SK-N-SH treated with all-trans-retinoic acid at 6 μM for 48 hours (cell line): Measurements from ENCODE around the gene CLTCL1.

ENCODE experiments used
- ATAC-seq: fragments of 200-7000 bp; cut with Tn5 transposase; 3 replicates; pipeline ENCODE4 v1.9.1; 2020; ENCODE audit warnings: mild to moderate bottlenecking, moderate library complexity
- ARNTL ChIP-seq: fragments of 450-650 bp; formaldehyde crosslinking; IDR thresholded peaks from 2 replicates; pipeline ENCODE4 v1.5.0; 2020; ENCODE audit warnings: low read depth, mild to moderate bottlenecking, moderate library complexity, borderline replicate concordance
- BACH2 ChIP-seq: fragments of 250-450 bp; sonication (Bioruptor Pico); IDR thresholded peaks from 2 replicates; pipeline ENCODE4 v1.9.0; 2021; ENCODE audit warnings: mild to moderate bottlenecking, borderline replicate concordance
- CSDC2 ChIP-seq: fragments of 250-450 bp; sonication (Bioruptor Pico); IDR thresholded peaks from 2 replicates; pipeline ENCODE4 v1.5.0; 2020; ENCODE audit warnings: mild to moderate bottlenecking, moderate library complexity
- ESRRG ChIP-seq: fragments of 250-450 bp; sonication (Bioruptor Pico); IDR thresholded peaks from 2 replicates; pipeline ENCODE4 v1.6.1; 2021; ENCODE audit warnings: mild to moderate bottlenecking
- GLIS3 ChIP-seq: fragments of 250-450 bp; sonication (Bioruptor Pico); IDR thresholded peaks from 2 replicates; pipeline ENCODE4 v1.5.0; 2020; ENCODE audit warnings: mild to moderate bottlenecking, moderate library complexity
- OSR1 ChIP-seq: fragments of 250-450 bp; sonication (Bioruptor Pico); IDR thresholded peaks from 2 replicates; pipeline ENCODE4 v1.8.0; 2022; ENCODE audit warnings: moderate library complexity, mild to moderate bottlenecking, inconsistent platforms
- PPARA ChIP-seq: fragments of 250-450 bp; sonication (Bioruptor Pico); IDR thresholded peaks from 2 replicates; pipeline ENCODE4 v1.5.0; 2020; ENCODE audit warnings: mild to moderate bottlenecking, borderline replicate concordance
- RARB ChIP-seq: fragments of 250-450 bp; sonication (Bioruptor Pico); IDR thresholded peaks from 2 replicates; pipeline ENCODE4 v1.8.0; 2021; ENCODE audit warnings: mild to moderate bottlenecking, moderate library complexity
- SNAI2 ChIP-seq: fragments of 250-450 bp; sonication (Bioruptor Pico); IDR thresholded peaks from 2 replicates; pipeline ENCODE4 v1.5.0; 2020; ENCODE audit warnings: mild to moderate bottlenecking, moderate library complexity
- TOX ChIP-seq: fragments of 250-450 bp; sonication (Bioruptor Pico); IDR thresholded peaks from 2 replicates; pipeline ENCODE4 v1.8.0; 2021; ENCODE audit warnings: mild to moderate bottlenecking, moderate library complexity, borderline replicate concordance
- ZC3H10 ChIP-seq: fragments of 250-450 bp; sonication (Bioruptor Pico); IDR thresholded peaks from 2 replicates; pipeline ENCODE4 v1.5.1; 2021; ENCODE audit warnings: mild to moderate bottlenecking, moderate library complexity
- ZFP3 ChIP-seq: fragments of 250-450 bp; sonication (Bioruptor Pico); IDR thresholded peaks from 2 replicates; pipeline ENCODE4 v1.5.0; 2020; ENCODE audit warnings: mild to moderate bottlenecking, moderate library complexity
- ZFP30 ChIP-seq: fragments of 450-650 bp; formaldehyde crosslinking; IDR thresholded peaks from 2 replicates; pipeline ENCODE4 v1.5.0; 2022; ENCODE audit warnings: mild to moderate bottlenecking, moderate library complexity
- ZNF565 ChIP-seq: fragments of 450-650 bp; formaldehyde crosslinking; conservative IDR thresholded peaks from 2 replicates; pipeline ENCODE4 v1.5.0; 2020; ENCODE audit warnings: low read depth, mild to moderate bottlenecking, moderate library complexity
- ZNF70 ChIP-seq: fragments of 450-650 bp; formaldehyde crosslinking; IDR thresholded peaks from 2 replicates; pipeline ENCODE4 v1.5.0; 2020; ENCODE audit warnings: mild to moderate bottlenecking, moderate library complexity
- ZNF8 ChIP-seq: fragments of 450-650 bp; formaldehyde crosslinking; IDR thresholded peaks from 2 replicates; pipeline ENCODE4 v1.5.0; 2020; ENCODE audit warnings: mild to moderate bottlenecking, moderate library complexity
- TF ChIP-seq, protein P1 (sequence below): fragments of 250-450 bp; sonication (Bioruptor Pico); IDR thresholded peaks from 2 replicates; pipeline ENCODE4 v1.5.1; 2021; ENCODE audit warnings: mild to moderate bottlenecking, moderate library complexity
- TF ChIP-seq, protein P2 (sequence below): fragments of 250-450 bp; sonication (Bioruptor Pico); IDR thresholded peaks from 2 replicates; pipeline ENCODE4 v1.8.0; 2020; ENCODE audit warnings: mild to moderate bottlenecking, moderate library complexity, borderline replicate concordance
- TF ChIP-seq, protein P3 (sequence below): fragments of 250-450 bp; sonication (Bioruptor Pico); IDR thresholded peaks from 2 replicates; pipeline ENCODE4 v1.5.0; 2020; ENCODE audit warnings: mild to moderate bottlenecking, moderate library complexity
- TF ChIP-seq, protein P4 (sequence below): fragments of 250-450 bp; sonication (Bioruptor Pico); IDR thresholded peaks from 2 replicates; pipeline ENCODE4 v1.8.0; 2021; ENCODE audit warnings: low read depth, mild to moderate bottlenecking, moderate library complexity, borderline replicate concordance
- TF ChIP-seq, protein P5 (sequence below): fragments of 250-450 bp; sonication (Bioruptor Pico); IDR thresholded peaks from 2 replicates; pipeline ENCODE4 v1.5.1; 2020; ENCODE audit warnings: low read depth, mild to moderate bottlenecking, moderate library complexity

CLTCL1 gene

DNA sequence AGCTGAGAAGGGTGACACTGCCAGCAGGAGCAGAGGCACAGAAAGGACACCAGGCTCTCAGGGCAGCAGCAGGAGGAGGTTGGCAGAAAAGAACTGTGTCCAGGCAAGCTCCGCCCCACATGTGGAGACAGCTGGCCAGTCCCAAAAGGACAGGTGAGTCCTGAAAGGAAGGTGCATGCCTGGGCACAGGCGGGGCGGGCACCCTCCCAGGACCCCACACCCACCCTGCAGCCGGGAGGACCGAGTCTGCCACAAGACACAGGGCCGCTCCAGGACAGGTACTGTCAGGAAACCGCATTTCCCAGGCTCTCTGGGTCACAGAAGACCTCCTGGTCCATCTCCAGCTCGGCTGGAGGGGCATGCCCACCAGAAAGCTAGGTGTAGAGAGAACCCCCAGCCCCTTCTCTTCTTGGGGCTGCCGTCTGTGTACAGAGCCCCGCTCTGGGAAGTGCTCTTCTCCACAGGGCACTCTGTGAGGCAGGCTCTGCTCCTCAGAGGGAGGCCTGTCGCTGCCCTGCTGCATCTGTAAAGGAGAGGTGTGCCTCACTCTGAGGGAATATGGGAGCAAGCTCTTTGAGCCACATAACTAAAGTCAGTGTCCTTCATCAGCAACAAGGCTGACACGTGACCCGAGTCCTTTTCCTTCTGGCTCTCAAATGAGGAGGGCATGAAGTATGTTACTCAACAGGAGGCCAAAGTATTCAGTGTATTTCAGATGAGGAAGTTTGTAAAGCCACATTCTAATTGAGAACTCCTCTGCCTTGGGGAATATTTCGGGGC, 50.5 kb downstream of the CLTCL1 start:
- TF ChIP-seq ZNF70 (no peak), RARB (CRISPR knock-in tag) (no peak), PPARA (no peak), TOX (no peak)
- TF ChIP-seq, protein P1, sequence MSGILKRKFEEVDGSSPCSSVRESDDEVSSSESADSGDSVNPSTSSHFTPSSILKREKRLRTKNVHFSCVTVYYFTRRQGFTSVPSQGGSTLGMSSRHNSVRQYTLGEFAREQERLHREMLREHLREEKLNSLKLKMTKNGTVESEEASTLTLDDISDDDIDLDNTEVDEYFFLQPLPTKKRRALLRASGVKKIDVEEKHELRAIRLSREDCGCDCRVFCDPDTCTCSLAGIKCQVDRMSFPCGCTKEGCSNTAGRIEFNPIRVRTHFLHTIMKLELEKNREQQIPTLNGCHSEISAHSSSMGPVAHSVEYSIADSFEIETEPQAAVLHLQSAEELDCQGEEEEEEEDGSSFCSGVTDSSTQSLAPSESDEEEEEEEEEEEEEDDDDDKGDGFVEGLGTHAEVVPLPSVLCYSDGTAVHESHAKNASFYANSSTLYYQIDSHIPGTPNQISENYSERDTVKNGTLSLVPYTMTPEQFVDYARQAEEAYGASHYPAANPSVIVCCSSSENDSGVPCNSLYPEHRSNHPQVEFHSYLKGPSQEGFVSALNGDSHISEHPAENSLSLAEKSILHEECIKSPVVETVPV (CRISPR knock-in tag), result no peak
- TF ChIP-seq, protein P2, sequence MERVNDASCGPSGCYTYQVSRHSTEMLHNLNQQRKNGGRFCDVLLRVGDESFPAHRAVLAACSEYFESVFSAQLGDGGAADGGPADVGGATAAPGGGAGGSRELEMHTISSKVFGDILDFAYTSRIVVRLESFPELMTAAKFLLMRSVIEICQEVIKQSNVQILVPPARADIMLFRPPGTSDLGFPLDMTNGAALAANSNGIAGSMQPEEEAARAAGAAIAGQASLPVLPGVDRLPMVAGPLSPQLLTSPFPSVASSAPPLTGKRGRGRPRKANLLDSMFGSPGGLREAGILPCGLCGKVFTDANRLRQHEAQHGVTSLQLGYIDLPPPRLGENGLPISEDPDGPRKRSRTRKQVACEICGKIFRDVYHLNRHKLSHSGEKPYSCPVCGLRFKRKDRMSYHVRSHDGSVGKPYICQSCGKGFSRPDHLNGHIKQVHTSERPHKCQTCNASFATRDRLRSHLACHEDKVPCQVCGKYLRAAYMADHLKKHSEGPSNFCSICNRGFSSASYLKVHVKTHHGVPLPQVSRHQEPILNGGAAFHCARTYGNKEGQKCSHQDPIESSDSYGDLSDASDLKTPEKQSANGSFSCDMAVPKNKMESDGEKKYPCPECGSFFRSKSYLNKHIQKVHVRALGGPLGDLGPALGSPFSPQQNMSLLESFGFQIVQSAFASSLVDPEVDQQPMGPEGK (CRISPR knock-in tag), result no peak
- TF ChIP-seq, protein P3, sequence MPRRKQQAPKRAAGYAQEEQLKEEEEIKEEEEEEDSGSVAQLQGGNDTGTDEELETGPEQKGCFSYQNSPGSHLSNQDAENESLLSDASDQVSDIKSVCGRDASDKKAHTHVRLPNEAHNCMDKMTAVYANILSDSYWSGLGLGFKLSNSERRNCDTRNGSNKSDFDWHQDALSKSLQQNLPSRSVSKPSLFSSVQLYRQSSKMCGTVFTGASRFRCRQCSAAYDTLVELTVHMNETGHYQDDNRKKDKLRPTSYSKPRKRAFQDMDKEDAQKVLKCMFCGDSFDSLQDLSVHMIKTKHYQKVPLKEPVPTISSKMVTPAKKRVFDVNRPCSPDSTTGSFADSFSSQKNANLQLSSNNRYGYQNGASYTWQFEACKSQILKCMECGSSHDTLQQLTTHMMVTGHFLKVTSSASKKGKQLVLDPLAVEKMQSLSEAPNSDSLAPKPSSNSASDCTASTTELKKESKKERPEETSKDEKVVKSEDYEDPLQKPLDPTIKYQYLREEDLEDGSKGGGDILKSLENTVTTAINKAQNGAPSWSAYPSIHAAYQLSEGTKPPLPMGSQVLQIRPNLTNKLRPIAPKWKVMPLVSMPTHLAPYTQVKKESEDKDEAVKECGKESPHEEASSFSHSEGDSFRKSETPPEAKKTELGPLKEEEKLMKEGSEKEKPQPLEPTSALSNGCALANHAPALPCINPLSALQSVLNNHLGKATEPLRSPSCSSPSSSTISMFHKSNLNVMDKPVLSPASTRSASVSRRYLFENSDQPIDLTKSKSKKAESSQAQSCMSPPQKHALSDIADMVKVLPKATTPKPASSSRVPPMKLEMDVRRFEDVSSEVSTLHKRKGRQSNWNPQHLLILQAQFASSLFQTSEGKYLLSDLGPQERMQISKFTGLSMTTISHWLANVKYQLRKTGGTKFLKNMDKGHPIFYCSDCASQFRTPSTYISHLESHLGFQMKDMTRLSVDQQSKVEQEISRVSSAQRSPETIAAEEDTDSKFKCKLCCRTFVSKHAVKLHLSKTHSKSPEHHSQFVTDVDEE (CRISPR knock-in tag), result no peak
- TF ChIP-seq, protein P4, sequence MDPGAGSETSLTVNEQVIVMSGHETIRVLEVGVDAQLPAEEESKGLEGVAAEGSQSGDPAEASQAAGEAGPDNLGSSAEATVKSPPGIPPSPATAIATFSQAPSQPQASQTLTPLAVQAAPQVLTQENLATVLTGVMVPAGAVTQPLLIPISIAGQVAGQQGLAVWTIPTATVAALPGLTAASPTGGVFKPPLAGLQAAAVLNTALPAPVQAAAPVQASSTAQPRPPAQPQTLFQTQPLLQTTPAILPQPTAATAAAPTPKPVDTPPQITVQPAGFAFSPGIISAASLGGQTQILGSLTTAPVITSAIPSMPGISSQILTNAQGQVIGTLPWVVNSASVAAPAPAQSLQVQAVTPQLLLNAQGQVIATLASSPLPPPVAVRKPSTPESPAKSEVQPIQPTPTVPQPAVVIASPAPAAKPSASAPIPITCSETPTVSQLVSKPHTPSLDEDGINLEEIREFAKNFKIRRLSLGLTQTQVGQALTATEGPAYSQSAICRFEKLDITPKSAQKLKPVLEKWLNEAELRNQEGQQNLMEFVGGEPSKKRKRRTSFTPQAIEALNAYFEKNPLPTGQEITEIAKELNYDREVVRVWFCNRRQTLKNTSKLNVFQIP (CRISPR knock-in tag), result no peak
- TF ChIP-seq, protein P5, sequence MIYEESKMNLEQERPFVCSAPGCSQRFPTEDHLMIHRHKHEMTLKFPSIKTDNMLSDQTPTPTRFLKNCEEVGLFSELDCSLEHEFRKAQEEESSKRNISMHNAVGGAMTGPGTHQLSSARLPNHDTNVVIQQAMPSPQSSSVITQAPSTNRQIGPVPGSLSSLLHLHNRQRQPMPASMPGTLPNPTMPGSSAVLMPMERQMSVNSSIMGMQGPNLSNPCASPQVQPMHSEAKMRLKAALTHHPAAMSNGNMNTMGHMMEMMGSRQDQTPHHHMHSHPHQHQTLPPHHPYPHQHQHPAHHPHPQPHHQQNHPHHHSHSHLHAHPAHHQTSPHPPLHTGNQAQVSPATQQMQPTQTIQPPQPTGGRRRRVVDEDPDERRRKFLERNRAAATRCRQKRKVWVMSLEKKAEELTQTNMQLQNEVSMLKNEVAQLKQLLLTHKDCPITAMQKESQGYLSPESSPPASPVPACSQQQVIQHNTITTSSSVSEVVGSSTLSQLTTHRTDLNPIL (CRISPR knock-in tag), result no peak
- TF ChIP-seq, all 23 proteins: peak for 0
- ATAC-seq, result no peak

DNA sequence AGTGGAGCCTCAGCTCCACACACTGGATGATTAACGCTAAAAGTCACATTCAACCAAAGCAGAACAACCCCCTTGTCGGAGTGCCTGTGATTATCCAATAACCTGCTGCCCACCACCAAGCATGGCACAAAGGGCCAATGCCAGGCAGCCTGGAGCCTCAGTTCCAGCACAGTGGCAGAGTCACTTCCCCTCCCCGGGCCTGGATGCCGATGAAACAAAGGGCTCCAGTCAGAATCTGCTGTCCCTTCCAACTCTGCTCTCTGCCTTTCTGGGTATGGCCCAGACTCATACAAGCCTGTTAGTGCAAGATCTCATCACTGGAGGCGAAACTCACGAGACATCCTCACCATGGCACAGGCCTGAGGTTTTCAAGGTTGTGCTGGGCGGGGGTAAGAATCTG, 52.1 kb downstream of the CLTCL1 start:
- ATAC-seq, result no peak

More for the DNA sequence above, 52.1 kb downstream of the CLTCL1 start:
- TF ChIP-seq, protein P4 (CRISPR knock-in tag), result no peak
- TF ChIP-seq, protein P2 (CRISPR knock-in tag), result no peak
- no peak for TF ChIP-seq RARB (CRISPR knock-in tag)
- TF ChIP-seq BACH2 (CRISPR knock-in tag), result no peak
- TF ChIP-seq SNAI2 (CRISPR knock-in tag), result no peak
- TF ChIP-seq, protein P5 (CRISPR knock-in tag), result no peak
- no peak for TF ChIP-seq ZNF565 (CRISPR knock-in tag)
- no peak for TF ChIP-seq ZFP3 (CRISPR knock-in tag)
- TF ChIP-seq PPARA, result no peak
- no peak for TF ChIP-seq ZNF8 (CRISPR knock-in tag)
- TF ChIP-seq CSDC2, result no peak
- TF ChIP-seq OSR1 (CRISPR knock-in tag), result no peak
- no peak for TF ChIP-seq ZC3H10 (CRISPR knock-in tag)
- TF ChIP-seq ARNTL, result no peak
- TF ChIP-seq, protein P3 (CRISPR knock-in tag), result no peak
- TF ChIP-seq ESRRG, result no peak
- TF ChIP-seq ZFP30, result no peak
- no peak for TF ChIP-seq GLIS3 (CRISPR knock-in tag)
- TF ChIP-seq, all 23 proteins: peak for 0
